RWPE1 (cell line): ENCODE results near the gene MRPL49.
A peak's percentile ranks its signal among the peaks of the same experiment; 100 is the strongest.

Experiments used
- CTCF ChIA-PET: fragments of 350-600 bp; sonication (Branson Sonifier 250); formaldehyde crosslinking; extraction: SDS; loops from one replicate; lab custom pipeline; 2021; lab: Yijun Ruan, JAX
- POLR2A ChIA-PET: fragments of 400-600 bp; formaldehyde crosslinking; extraction: SDS; loops from one replicate; lab custom pipeline; 2020; ENCODE audit warnings: antibody characterized with exemption; ENCODE audit not compliant: low non-redundant PET; lab: Yijun Ruan, JAX
- DNase-seq: peaks from one replicate; pipeline ENCODE4 v3.0.0; 2012; ENCODE audit warnings: low spot score
- H3K27ac ChIP-seq: fragments of 450-650 bp; 2 replicates; pipeline ENCODE4 v1.5.1; 2017
- CTCF ChIP-seq: fragments of 450-650 bp; conservative IDR thresholded peaks from 2 replicates; pipeline ENCODE4 v1.5.1; 2017; ENCODE audit warnings: low read depth, mild to moderate bottlenecking

MRPL49 gene

GRCh38 chr11:65131417-65131776 is 9.3 kb downstream of the MRPL49 start:
- DNase-seq = no peak
- no peak for TF ChIP-seq CTCF
- ChIA-PET CTCF (interaction anchor here (0.6 kb wide), 1 partner anchor 361 kb away, joined by 3 read pairs; no protein-coding TSS in a partner anchor), POLR2A (interaction anchor here (0.6 to 2.7 kb wide), 2 partner anchors 10 to 50 kb away, joined by 3 to 9 read pairs; partner anchors contain the start of genes CAPN1, FAU and MRPL49)
- H3K27ac ChIP-seq = peak overlapping the region; percentile 32; the same call in 1 of the 2 replicates

- POLR2A ChIA-PET = interaction anchor here (0.6 to 2.7 kb wide), 2 partner anchors 10 to 50 kb away, joined by 3 to 9 read pairs; partner anchors contain the start of genes CAPN1, FAU and MRPL49
- no peak for TF ChIP-seq CTCF
- CTCF ChIA-PET = interaction anchor here (0.6 kb wide), 1 partner anchor 361 kb away, joined by 3 read pairs; no protein-coding TSS in a partner anchor
- no peak for DNase-seq
- H3K27ac ChIP-seq = peak overlapping the region; percentile 96
These were observed 9.7 kb downstream of the MRPL49 start for GRCh38 chr11:65131895-65132237.

DNA sequence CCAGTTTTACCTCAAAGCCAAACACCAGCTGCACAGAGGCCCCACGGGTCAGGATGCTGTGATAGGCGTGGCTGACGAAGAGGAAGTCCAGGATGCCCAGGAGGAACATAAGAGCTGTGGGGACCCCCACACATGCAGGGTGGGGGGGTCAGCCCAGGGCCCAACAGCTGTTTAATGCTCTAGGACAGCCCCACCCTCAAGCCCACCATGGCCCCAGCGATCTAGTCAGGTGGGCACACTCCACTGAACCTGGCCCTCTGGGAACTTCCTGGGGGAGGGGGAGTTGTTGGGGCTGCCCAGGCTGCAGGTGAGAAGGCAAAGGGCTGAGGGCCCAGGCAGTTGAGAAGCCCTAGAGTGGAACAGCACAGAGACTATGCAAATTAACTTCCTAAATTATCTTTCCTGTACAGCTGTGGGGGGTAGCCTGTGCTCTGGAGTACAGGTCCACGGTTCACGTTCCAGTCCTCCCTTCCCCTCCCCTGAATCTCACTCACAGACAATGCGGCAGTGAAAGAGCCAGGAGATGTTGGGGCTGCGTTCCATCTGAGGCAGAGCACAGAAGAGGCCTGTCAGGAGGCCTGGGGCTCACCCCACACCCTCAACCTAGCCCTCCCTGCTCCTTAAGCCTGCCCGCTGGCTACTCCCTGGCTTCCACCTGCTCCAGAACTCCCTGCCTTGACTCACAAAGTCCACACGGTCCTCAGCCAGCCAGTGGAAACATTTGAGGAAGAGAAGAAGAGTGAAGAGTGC is 10.3 kb downstream of the MRPL49 start:
- POLR2A ChIA-PET = interaction anchor here (2.7 kb wide), 1 partner anchor 11 kb away, joined by 9 read pairs; the partner anchor contains the start of genes FAU and MRPL49
- H3K27ac ChIP-seq = peak overlapping the region; percentile 96
- no peak for DNase-seq
- TF ChIP-seq CTCF = no peak
- CTCF ChIA-PET = interaction anchor here (0.5 kb wide), 1 partner anchor 74 kb away, joined by 3 read pairs; the partner anchor contains the start of gene NAALADL1

GRCh38 chr11:65132988-65133700 is 11.0 kb downstream of the MRPL49 start:
- H3K27ac ChIP-seq = peak overlapping the region; percentile 96
- peak; percentile 78 for DNase-seq
- TF ChIP-seq CTCF = no peak
- POLR2A ChIA-PET = interaction anchor here (0.5 kb wide), 2 partner anchors 10 to 214 kb away, joined by 3 to 8 read pairs; no protein-coding TSS in a partner anchor
- CTCF ChIA-PET = interaction anchor here (0.5 to 1.7 kb wide), 4 partner anchors 9 to 112 kb away, joined by 3 to 5 read pairs (median 3); partner anchors contain the start of gene NAALADL1

DNA sequence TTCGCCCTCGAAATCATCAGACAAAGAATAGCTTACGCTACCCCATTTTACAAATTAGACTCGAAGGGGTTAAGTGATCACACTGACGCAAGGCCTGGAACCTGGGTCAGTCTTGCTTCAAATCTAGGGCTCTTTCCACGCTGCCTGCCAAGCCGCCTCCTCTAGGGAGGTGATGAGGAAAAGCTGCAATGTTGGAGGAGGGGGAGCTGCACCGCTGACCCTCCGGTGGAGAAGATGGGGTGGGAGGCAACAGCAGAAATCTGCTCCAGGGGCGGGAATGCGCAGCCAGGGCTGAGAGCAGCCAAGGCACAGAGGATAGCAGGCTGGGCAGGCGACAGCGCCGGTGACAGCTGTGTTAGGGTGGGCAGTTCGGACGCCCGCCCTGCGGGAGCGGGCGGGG is 11.6 kb downstream of the MRPL49 start:
- DNase-seq = no peak
- H3K27ac ChIP-seq = peak overlapping the region; percentile 96
- ChIA-PET POLR2A (interaction anchor here (0.5 to 0.6 kb wide), 3 partner anchors 11 to 214 kb away, joined by 3 to 8 read pairs (median 3); no protein-coding TSS in a partner anchor), CTCF (interaction anchor here (0.7 to 1.7 kb wide), 3 partner anchors 10 to 112 kb away, joined by 3 to 5 read pairs (median 3); no protein-coding TSS in a partner anchor)
- TF ChIP-seq CTCF = no peak
